ENCODE measurements around the gene ABCB9.

- TF ChIP-seq EZH2 (IDR thresholded peaks at IDR 0.05; ENCODE audit: borderline replicate concordance, insufficient read depth, low read length, poor library complexity, severe bottlenecking) (no peak), POLR2AphosphoS5 (IDR thresholded peaks at IDR 0.05) (no peak), TAF1 (IDR thresholded peaks at IDR 0.05; ENCODE audit: low read depth) (no peak), EP300 (conservative IDR thresholded peaks at IDR 0.05; ENCODE audit: poor library complexity, severe bottlenecking) (no peak), RAD21 (conservative IDR thresholded peaks at IDR 0.05) (peak; percentile 80), SMC3 (conservative IDR thresholded peaks at IDR 0.05; ENCODE audit: poor library complexity) (peak; percentile 81), REST (IDR thresholded peaks at IDR 0.05; ENCODE audit: borderline replicate concordance) (peak; percentile 38), MXI1 (conservative IDR thresholded peaks at IDR 0.05; ENCODE audit: poor library complexity, severe bottlenecking) (peak; percentile 27)
- TF ChIP-seq, protein P1, sequence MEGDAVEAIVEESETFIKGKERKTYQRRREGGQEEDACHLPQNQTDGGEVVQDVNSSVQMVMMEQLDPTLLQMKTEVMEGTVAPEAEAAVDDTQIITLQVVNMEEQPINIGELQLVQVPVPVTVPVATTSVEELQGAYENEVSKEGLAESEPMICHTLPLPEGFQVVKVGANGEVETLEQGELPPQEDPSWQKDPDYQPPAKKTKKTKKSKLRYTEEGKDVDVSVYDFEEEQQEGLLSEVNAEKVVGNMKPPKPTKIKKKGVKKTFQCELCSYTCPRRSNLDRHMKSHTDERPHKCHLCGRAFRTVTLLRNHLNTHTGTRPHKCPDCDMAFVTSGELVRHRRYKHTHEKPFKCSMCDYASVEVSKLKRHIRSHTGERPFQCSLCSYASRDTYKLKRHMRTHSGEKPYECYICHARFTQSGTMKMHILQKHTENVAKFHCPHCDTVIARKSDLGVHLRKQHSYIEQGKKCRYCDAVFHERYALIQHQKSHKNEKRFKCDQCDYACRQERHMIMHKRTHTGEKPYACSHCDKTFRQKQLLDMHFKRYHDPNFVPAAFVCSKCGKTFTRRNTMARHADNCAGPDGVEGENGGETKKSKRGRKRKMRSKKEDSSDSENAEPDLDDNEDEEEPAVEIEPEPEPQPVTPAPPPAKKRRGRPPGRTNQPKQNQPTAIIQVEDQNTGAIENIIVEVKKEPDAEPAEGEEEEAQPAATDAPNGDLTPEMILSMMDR (IDR thresholded peaks at IDR 0.05; ENCODE audit: poor library complexity, severe bottlenecking) = peak; percentile 85
These were observed 85.6 kb downstream of the ABCB9 start for GRCh38 chr12:122880668-122881067.
